ENCODE measurements around the gene GALNT2. TPM values are rescaled to one million over a fixed set of nuclear protein-coding genes. Genes with fewer than 3 reads are reported as not detected.

The GALNT2 gene
- total RNA-seq, 2 donors from 2014 or later: 29.9 to 39.5 TPM

DNA sequence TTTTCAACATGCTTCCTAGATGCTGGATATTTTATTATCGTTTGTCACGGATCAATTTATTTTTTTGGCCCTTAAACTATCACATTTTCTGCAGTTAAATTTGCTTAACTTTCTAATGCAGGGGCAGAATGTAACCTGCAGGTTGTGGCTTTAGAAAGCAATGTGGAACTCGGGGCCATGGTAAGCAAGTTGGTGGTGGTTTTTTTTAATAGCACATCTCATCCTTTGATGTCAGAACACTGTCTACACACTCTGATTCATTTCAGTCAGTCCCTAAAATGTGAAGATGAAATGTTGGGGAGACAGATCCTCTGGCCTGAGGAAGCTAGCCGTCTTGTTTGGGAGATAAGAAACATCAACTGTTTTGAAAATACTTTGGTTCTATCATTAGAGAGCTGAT, 89.5 kb downstream of the GALNT2 start:
- Histone ChIP-seq H3K9me3 (no peaks in the 10 kb centered on the region), H3K36me3 (no peaks in the 10 kb centered on the region), H3K4me1 (peaks cover 0 to 64% of the 10 kb centered on the region in 2 donors), H3K27me3 (no peaks in the 10 kb centered on the region), H3K4me3 (no peak overlapping the region), H3K27ac (no peak overlapping the region)
- TF ChIP-seq, protein P1, sequence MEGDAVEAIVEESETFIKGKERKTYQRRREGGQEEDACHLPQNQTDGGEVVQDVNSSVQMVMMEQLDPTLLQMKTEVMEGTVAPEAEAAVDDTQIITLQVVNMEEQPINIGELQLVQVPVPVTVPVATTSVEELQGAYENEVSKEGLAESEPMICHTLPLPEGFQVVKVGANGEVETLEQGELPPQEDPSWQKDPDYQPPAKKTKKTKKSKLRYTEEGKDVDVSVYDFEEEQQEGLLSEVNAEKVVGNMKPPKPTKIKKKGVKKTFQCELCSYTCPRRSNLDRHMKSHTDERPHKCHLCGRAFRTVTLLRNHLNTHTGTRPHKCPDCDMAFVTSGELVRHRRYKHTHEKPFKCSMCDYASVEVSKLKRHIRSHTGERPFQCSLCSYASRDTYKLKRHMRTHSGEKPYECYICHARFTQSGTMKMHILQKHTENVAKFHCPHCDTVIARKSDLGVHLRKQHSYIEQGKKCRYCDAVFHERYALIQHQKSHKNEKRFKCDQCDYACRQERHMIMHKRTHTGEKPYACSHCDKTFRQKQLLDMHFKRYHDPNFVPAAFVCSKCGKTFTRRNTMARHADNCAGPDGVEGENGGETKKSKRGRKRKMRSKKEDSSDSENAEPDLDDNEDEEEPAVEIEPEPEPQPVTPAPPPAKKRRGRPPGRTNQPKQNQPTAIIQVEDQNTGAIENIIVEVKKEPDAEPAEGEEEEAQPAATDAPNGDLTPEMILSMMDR (IDR thresholded peaks at IDR 0.05): no peak
- no peak for DNase-seq (ENCODE audit: low spot score)

DNA sequence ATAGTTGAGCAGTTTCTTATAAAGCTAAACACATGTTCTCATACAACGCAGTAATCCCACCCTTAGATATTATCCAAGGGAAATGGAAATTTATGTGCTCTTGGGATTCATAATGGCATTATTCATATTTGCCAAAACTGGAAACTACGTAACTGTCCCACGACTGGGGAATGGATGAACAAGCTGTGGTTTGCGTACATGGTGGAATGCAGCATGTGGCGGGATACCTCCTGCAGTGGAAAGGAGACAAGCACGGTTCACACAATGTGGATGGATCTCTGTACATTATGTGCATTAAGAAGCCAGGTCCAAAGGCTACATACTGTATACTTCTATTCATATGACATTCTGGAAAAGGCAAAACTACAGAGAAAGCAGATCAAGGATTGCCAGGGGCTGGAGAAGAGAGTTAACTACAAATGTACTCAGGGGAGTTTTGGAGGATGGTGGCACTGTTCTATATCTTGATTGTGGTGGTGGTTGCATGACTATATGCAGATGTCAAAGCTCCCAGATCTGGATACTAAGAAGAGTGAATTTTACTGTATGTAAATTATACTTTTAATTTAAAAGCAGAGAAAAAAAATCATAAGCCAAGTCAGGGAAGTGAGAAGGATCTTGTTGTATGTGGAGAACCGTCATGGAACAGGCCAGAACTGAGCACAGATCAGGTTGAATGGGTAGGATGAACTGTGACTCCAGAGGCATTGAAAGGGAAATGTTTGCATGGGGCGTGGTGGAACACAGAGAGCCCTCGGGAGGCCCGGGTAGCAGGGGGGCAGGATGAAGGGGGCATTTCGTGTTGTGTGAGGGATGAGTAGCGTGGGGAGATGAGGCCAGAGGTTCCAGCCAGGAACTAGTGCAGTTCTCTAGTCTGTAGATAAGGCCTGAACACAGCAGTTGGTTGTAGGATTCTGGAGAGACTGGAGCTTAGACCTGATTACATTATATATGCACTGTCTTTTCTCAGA, 90.7 kb downstream of the GALNT2 start:
- no peaks in the 10 kb centered on the region for H3K27me3 ChIP-seq
- H3K36me3 ChIP-seq: no peaks in the 10 kb centered on the region
- H3K4me3 ChIP-seq: no peak overlapping the region
- no peaks in the 10 kb centered on the region for H3K9me3 ChIP-seq
- TF ChIP-seq, protein P1 (IDR thresholded peaks at IDR 0.05): no peak
- no peak for DNase-seq (ENCODE audit: low spot score)
- peaks cover 0 to 59% of the 10 kb centered on the region in 2 donors for H3K4me1 ChIP-seq
- peak overlapping the region; percentile 10 to 29 for H3K27ac ChIP-seq

DNA sequence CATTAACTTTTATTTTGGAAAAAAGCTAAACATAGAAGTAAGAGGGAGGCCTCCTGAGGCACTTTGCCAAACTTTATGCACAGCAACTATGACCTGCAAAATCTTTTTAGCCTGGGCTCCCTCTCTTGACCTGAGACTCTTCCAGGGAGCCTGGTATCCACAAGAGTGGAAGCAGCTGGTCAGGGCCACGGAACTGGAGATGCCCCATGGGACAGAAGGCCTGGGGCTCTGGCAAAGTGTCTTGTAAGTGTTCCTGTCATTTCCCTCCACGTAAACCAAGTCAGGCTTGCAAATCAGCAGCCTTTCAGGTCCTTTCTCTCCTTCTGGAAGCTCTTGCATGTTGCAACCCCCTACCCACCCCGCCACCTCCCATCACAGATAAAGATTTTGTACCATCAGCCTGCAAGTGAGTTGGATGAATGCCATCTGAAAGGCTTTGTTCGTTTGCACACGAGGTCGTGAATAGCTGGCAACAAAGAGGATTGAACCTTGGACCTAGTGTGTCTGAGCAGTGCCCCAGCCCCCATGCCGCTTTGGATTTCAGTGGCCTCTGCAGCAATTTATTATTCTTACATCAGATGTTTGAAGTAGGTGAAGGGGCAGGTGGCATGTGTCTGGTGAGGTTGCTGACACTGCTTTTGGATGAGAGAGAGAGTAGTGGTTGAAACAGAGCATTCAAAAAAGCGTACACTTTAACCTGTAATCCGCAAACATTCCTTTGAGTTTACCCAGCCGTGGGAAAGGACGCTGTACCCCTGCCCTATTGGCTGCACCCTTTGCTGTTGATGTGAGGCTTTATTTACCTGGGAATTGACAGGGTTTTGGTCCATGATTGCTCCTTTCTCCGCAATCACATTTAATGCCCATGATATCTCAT, 91.6 kb downstream of the GALNT2 start:
- Histone ChIP-seq H3K27ac (peak overlapping the region; percentile 10 to 29), H3K4me3 (no peak overlapping the region), H3K9me3 (no peaks in the 10 kb centered on the region), H3K27me3 (no peaks in the 10 kb centered on the region), H3K36me3 (no peaks in the 10 kb centered on the region), H3K4me1 (peaks cover 0 to 50% of the 10 kb centered on the region in 2 donors)
- TF ChIP-seq, protein P1 (IDR thresholded peaks at IDR 0.05): no peak
- DNase-seq (ENCODE audit: low spot score): no peak

- no peaks in the 10 kb centered on the region for H3K27me3 ChIP-seq
- no peak for DNase-seq (ENCODE audit: low spot score)
- no peaks in the 10 kb centered on the region for H3K36me3 ChIP-seq
- H3K9me3 ChIP-seq: no peaks in the 10 kb centered on the region
- TF ChIP-seq, protein P1 (IDR thresholded peaks at IDR 0.05): no peak
- no peak overlapping the region for H3K4me3 ChIP-seq
- peaks cover 0 to 41% of the 10 kb centered on the region in 2 donors for H3K4me1 ChIP-seq
- no peak overlapping the region for H3K27ac ChIP-seq
These were observed 92.5 kb downstream of the GALNT2 start for GRCh38 chr1:230159580-230159979.

DNA sequence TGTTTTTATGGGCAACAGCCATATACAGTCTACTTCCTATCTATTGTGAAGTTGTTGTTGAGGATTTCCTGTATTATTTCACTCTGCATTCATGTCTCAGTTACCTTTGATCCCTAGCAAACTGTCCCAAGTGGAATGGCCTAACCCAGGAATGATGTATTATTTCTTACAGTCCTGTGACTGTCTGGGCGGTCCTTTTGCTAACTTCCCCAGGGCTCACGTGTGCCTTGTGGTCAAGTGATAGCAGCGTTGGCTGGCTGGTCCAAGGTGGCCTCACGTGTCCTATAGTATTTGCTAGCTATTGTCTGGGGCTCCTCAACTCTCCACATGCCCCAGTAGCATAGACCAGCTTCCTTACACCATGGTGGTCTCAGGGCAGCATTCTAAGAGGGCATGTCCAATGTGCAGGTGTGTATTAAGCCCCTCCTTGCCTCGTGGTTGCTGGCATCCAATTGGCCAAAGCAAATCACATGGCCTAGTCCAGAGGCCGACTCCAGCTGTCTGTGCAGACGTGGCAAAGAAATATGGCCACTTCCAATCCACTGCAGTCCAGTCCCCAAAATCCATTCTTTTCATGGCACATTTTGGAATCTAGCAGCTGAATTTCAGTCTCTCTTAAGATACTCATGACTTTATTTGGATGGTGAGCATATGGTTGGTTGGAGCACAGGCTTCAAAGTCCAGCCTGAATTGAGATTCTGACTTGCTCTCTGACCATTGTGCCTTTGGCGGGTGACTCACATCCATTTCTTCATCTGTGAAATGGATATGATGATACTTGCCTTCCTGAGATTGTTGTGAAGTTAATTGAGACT, 94.1 kb downstream of the GALNT2 start:
- DNase-seq (ENCODE audit: low spot score): peak; percentile 51
- Histone ChIP-seq H3K4me1 (peaks cover 0 to 34% of the 10 kb centered on the region in 2 donors), H3K4me3 (no peak overlapping the region), H3K27ac (no peak overlapping the region), H3K27me3 (no peaks in the 10 kb centered on the region), H3K36me3 (no peaks in the 10 kb centered on the region), H3K9me3 (no peaks in the 10 kb centered on the region)
- TF ChIP-seq, protein P1 (IDR thresholded peaks at IDR 0.05): no peak
